GM12878 (cell line): Measurements from ENCODE around the gene TNP2. TPM values are rescaled to one million over a fixed set of nuclear protein-coding genes. Genes with fewer than 3 reads are reported as not detected.
"Not testable (repeated sequence)": the region's sequence is repeated elsewhere in the genome, so short reads cannot be mapped to it uniquely, and the experiment has no call there.

Experiments used
- ATAC-seq: fragments of 200-7000 bp; cut with Tn5 transposase; 3 replicates; pipeline ENCODE4 v1.9.1; 2020; ENCODE audit warnings: mild to moderate bottlenecking, moderate library complexity
- BruUV-seq: library from RNA; stranded (reverse); fragments of 400-500 nt; replicated peaks from 2 replicates; lab custom pipeline; 2021; lab: Mats Ljungman, UMichigan
- CTCF ChIA-PET: fragments of 300-600 bp; sonication (Branson Sonifier 250); formaldehyde crosslinking; extraction: SDS; loops from one replicate; lab custom pipeline; 2021; ENCODE audit warnings: inconsistent platforms; lab: Yijun Ruan, JAX
- POLR2A ChIA-PET: fragments of 350-600 bp; formaldehyde crosslinking; extraction: SDS; loops from one replicate; lab custom pipeline; 2021; ENCODE audit warnings: inconsistent platforms; lab: Charles Lee
- RAD21 ChIA-PET: fragments of 300-600 bp; sonication (Branson Sonifier 250); formaldehyde crosslinking; loops from one replicate; lab custom pipeline; 2023; ENCODE audit warnings: antibody characterized with exemption; ENCODE audit not compliant: unreplicated experiment; lab: Charles Lee
- SMC1A ChIA-PET: fragments of 300-600 bp; sonication (Branson Sonifier 250); formaldehyde crosslinking; loops from one replicate; lab custom pipeline; 2023; ENCODE audit not compliant: unreplicated experiment, uncharacterized antibody; lab: Charles Lee
- DNase-seq: peaks from one replicate; pipeline ENCODE4 v3.0.0-alpha.2; 2011; ENCODE audit warnings: low read depth, low spot score
- FAIRE-seq: peaks from 3 replicates; lab custom pipeline; 2011; peaks lifted over from hg19 to GRCh38; lab: Jason Lieb, UNC
- H2AFZ ChIP-seq: 2 replicates; pipeline ENCODE4 v1.6.0; 2011; ENCODE audit warnings: low read depth, low read length, control low read depth; ENCODE audit not compliant: control insufficient read depth
- H3K27ac ChIP-seq: 2 replicates; pipeline ENCODE4 v1.5.1; 2011; ENCODE audit warnings: control low read depth; ENCODE audit not compliant: control insufficient read depth, insufficient read depth
- H3K27me3 ChIP-seq, 2 experiments: replicated peaks in 1 of 2; 2 replicates each; pipeline versions ENCODE4 v1.6.0 to v1.6.1; 2011; ENCODE audit warnings: low read length in 1 of 2; ENCODE audit not compliant: control insufficient read depth in 2 of 2, insufficient read depth in 2 of 2
- H3K36me3 ChIP-seq, 2 experiments: 2 replicates each; pipeline ENCODE4 v1.5.1; 2011; ENCODE audit warnings: low read length in 1 of 2; ENCODE audit not compliant: control insufficient read depth in 2 of 2, insufficient read depth in 2 of 2
- H3K4me1 ChIP-seq: 2 replicates; pipeline ENCODE4 v1.6.1; 2011; ENCODE audit warnings: mild to moderate bottlenecking, low read length, moderate library complexity, mixed read lengths; ENCODE audit not compliant: control insufficient read depth, insufficient read depth
- H3K4me2 ChIP-seq: 2 replicates; pipeline ENCODE4 v1.6.0; 2011; ENCODE audit warnings: control low read depth; ENCODE audit not compliant: control insufficient read depth, insufficient read depth
- H3K4me3 ChIP-seq: fragments of 200-600 bp; sonication (generic); 2 replicates; pipeline ENCODE4 v1.5.1; 2016
- H3K79me2 ChIP-seq: 2 replicates; pipeline ENCODE4 v1.6.0; 2011; ENCODE audit warnings: low read length; ENCODE audit not compliant: control insufficient read depth, insufficient read depth
- H3K9ac ChIP-seq: 2 replicates; pipeline ENCODE4 v1.8.0; 2011; ENCODE audit warnings: low read length, control low read depth, mixed read lengths; ENCODE audit not compliant: control insufficient read depth, insufficient read depth
- H3K9me3 ChIP-seq: replicated peaks from 3 replicates; pipeline ENCODE4 v1.5.1; 2011; ENCODE audit warnings: mild to moderate bottlenecking, low read length; ENCODE audit not compliant: control insufficient read depth, insufficient read depth
- H4K20me1 ChIP-seq: 2 replicates; pipeline ENCODE4 v1.6.0; 2011; ENCODE audit not compliant: control insufficient read depth, insufficient read depth
- CHD4 ChIP-seq: fragments of 200-600 bp; sonication (generic); IDR thresholded peaks from 2 replicates; pipeline ENCODE4 v1.6.1; 2016; ENCODE audit warnings: mild to moderate bottlenecking
- FOXM1 ChIP-seq: IDR thresholded peaks from 2 replicates; pipeline ENCODE4 v1.6.1; 2012; ENCODE audit warnings: low read depth, mild to moderate bottlenecking, inconsistent platforms, low read length, moderate library complexity
- MEF2A ChIP-seq: IDR thresholded peaks from 2 replicates; pipeline ENCODE4 v1.6.1; 2011; ENCODE audit warnings: low read depth, mild to moderate bottlenecking, low read length, moderate library complexity; ENCODE audit not compliant: insufficient read depth
- MTA2 ChIP-seq: fragments of 450-650 bp; IDR thresholded peaks from 2 replicates; pipeline ENCODE4 v1.6.1; 2016; ENCODE audit warnings: low read depth, mild to moderate bottlenecking, moderate library complexity
- RFX5 ChIP-seq: IDR thresholded peaks from 2 replicates; pipeline ENCODE4 v1.6.1; 2011; ENCODE audit warnings: low read depth, low read length, improper control_type of control experiment
- SUPT20H ChIP-seq: IDR thresholded peaks from 2 replicates; pipeline ENCODE4 v1.6.1; 2011; ENCODE audit warnings: low read depth, mild to moderate bottlenecking, low read length, moderate library complexity, borderline replicate concordance; ENCODE audit not compliant: control insufficient read depth
- WGBS: methylation state at CpG from one replicate; pipeline ENCODE4 v1.1.6; 2016; ENCODE audit warnings: low lambda C conversion rate; ENCODE audit not compliant: insufficient replicate concordance, insufficient coverage; ENCODE audit errors: missing lambda C conversion rate; 5-methylcytosine and 5-hydroxymethylcytosine counted together
- in situ Hi-C: fragments of 300-500 bp; cut with MboI; formaldehyde crosslinking; loops from 9 replicates; pipeline ENCODE4 v1.14.3; 2018; ENCODE audit warnings: mixed read lengths
- intact Hi-C: fragments of 100-400 bp; cut with micrococcal nuclease; formaldehyde crosslinking; loops from one replicate; pipeline ENCODE4 v1.14.2; 2022; ENCODE audit not compliant: unreplicated experiment
- polyA plus RNA-seq, 11 experiments: library from polyadenylated mRNA; depleted of rRNA in 4 of 11; unstranded in 6 of 11; stranded (reverse) in 5 of 11; fragments of >200 nt; fragmentation: Nextera tagmentation in 4 of 11; fragmentation: Illumina TruSeq in 1 of 11; extraction: Ambion mirVana in 4 of 11; extraction: Trizol in 1 of 11; gene quantifications; 1 replicate in 1 of 11; 2 replicates in 10 of 11; pipeline versions ENCODE4 v1.2.1 to v1.2.3, GENCODE V29; 2011 to 2016; ENCODE audit warnings: inconsistent platforms in 2 of 11, missing spikeins in 2 of 11, low read depth in 1 of 11
- total RNA-seq, 4 experiments: library from RNA; depleted of rRNA in 3 of 4; stranded (reverse); fragments of >200 nt in 3 of 4; fragmentation: Illumina TruSeq in 1 of 4; extraction: Trizol in 1 of 4; gene quantifications; 2 replicates each; pipeline versions ENCODE4 v1.2.1 to v1.2.3, GENCODE V29; 2013 to 2021
- TF ChIP-seq, protein P1 (sequence below): fragments of 450-650 bp; formaldehyde crosslinking; IDR thresholded peaks from 2 replicates; pipeline ENCODE4 v1.5.0; 2022; ENCODE audit warnings: mild to moderate bottlenecking, missing genetic modification characterization
- TF ChIP-seq, protein P2 (sequence below): fragments of 450-650 bp; IDR thresholded peaks from 2 replicates; pipeline ENCODE4 v1.6.1; 2017; ENCODE audit warnings: mild to moderate bottlenecking, moderate library complexity

Gene TNP2
- total and polyA plus RNA-seq, 10 of the 15 experiments (the other 5 are each of a cell fraction or from before 2014, with no cell fraction given) = not detected

DNA sequence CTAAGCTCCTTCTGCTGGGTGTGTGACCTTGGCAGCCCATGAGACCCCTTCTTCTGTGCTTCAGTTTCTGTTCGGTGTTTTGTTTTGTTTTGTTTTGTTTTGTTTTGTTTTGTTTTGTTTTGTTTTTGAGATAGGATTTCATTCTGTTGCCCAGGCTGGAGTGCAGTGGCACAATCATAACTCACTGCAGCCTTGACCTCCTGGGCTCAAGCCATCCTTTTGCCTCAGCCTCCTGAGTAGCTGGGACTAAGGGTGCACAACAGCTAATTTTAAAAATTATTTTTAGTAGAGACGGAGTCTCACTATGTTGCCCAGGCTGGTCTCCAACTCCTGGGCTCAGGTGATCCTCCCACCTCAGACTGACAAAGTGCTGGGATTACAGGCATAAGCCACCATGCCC is 48.6 kb downstream of the TNP2 start:
- H3K9ac ChIP-seq, in situ Hi-C loops, DNase-seq, H3K4me2 ChIP-seq, H4K20me1 ChIP-seq, H3K4me3 ChIP-seq, H2AFZ ChIP-seq, SMC1A ChIA-PET, H3K79me2 ChIP-seq, RAD21 ChIA-PET, intact Hi-C loops, H3K27me3 ChIP-seq, ATAC-seq, H3K27ac ChIP-seq, H3K36me3 ChIP-seq, FAIRE-seq, BruUV-seq: not testable (repeated sequence)
- Histone ChIP-seq H3K9me3 (peaks cover 12% of the 10 kb centered on the region), H3K4me1 (peaks cover 19% of the 10 kb centered on the region)
- CTCF ChIA-PET = interaction anchor here (1.2 kb wide), 1 partner anchor 11 kb away, joined by 3 read pairs; no protein-coding TSS in a partner anchor
- POLR2A ChIA-PET = interaction anchor here (0.6 to 1.1 kb wide), 2 partner anchors 8 to 35 kb away, joined by 3 read pairs; no protein-coding TSS in a partner anchor
- 74% methylated on average over 2 of the region's 2 CpGs for WGBS

DNA sequence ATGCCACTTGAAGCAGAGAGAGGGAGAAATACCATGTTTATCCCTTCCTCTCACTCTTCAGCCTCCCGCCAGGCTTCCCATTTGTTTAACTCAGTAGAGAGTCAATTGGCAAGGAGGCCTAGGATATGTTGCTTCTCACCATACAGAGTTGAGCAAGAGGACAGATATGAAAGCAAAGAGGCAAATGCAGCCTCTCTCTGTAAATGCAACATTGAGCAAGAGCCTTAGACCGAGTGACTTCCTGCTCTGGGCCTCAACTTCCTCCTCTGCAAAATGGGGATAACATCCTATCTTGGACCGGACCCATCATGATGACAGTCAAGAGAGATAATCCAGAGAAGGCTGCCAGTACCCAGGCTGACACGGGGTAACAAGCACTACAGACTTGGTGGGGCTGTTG is 49.9 kb downstream of the TNP2 start:
- Histone ChIP-seq H3K27me3 (no peaks in the 10 kb centered on the region), H4K20me1 (no peaks in the 10 kb centered on the region), H3K9me3 (peaks cover 12% of the 10 kb centered on the region), H3K4me2 (no peak overlapping the region), H3K79me2 (no peaks in the 10 kb centered on the region), H3K36me3 (no peaks in the 10 kb centered on the region), H3K9ac (no peak overlapping the region), H3K27ac (no peak overlapping the region), H3K4me1 (peaks cover 7% of the 10 kb centered on the region), H3K4me3 (no peak overlapping the region), H2AFZ (no peak overlapping the region)
- 52% methylated on average over 4 of the region's 4 CpGs for WGBS
- ATAC-seq = no peak
- no peak for DNase-seq
- in situ Hi-C loops = no loop called here
- ChIA-PET CTCF (interaction anchor here (0.6 to 1.3 kb wide), 3 partner anchors 60 to 233 kb away, joined by 3 to 4 read pairs (median 4); no protein-coding TSS in a partner anchor), SMC1A (interaction anchor here (1.0 to 2.7 kb wide), 4 partner anchors 8 to 33 kb away, joined by 3 to 12 read pairs (median 4); no protein-coding TSS in a partner anchor), POLR2A (no interaction called here), RAD21 (interaction anchor here (1.0 kb wide), 1 partner anchor 37 kb away, joined by 3 read pairs; the partner anchor contains the start of gene SOCS1)
- BruUV-seq = no TSS peak
- no peak for FAIRE-seq
- intact Hi-C loops = no loop called here
- no peak for TF ChIP-seq CHD4
- no peak for TF ChIP-seq MEF2A
- TF ChIP-seq, protein P1, sequence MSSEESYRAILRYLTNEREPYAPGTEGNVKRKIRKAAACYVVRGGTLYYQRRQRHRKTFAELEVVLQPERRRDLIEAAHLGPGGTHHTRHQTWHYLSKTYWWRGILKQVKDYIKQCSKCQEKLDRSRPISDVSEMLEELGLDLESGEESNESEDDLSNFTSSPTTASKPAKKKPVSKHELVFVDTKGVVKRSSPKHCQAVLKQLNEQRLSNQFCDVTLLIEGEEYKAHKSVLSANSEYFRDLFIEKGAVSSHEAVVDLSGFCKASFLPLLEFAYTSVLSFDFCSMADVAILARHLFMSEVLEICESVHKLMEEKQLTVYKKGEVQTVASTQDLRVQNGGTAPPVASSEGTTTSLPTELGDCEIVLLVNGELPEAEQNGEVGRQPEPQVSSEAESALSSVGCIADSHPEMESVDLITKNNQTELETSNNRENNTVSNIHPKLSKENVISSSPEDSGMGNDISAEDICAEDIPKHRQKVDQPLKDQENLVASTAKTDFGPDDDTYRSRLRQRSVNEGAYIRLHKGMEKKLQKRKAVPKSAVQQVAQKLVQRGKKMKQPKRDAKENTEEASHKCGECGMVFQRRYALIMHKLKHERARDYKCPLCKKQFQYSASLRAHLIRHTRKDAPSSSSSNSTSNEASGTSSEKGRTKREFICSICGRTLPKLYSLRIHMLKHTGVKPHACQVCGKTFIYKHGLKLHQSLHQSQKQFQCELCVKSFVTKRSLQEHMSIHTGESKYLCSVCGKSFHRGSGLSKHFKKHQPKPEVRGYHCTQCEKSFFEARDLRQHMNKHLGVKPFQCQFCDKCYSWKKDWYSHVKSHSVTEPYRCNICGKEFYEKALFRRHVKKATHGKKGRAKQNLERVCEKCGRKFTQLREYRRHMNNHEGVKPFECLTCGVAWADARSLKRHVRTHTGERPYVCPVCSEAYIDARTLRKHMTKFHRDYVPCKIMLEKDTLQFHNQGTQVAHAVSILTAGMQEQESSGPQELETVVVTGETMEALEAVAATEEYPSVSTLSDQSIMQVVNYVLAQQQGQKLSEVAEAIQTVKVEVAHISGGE (CRISPR knock-in tag) = no peak
- no peak for TF ChIP-seq RFX5
- TF ChIP-seq SUPT20H = no peak
- TF ChIP-seq, protein P2, sequence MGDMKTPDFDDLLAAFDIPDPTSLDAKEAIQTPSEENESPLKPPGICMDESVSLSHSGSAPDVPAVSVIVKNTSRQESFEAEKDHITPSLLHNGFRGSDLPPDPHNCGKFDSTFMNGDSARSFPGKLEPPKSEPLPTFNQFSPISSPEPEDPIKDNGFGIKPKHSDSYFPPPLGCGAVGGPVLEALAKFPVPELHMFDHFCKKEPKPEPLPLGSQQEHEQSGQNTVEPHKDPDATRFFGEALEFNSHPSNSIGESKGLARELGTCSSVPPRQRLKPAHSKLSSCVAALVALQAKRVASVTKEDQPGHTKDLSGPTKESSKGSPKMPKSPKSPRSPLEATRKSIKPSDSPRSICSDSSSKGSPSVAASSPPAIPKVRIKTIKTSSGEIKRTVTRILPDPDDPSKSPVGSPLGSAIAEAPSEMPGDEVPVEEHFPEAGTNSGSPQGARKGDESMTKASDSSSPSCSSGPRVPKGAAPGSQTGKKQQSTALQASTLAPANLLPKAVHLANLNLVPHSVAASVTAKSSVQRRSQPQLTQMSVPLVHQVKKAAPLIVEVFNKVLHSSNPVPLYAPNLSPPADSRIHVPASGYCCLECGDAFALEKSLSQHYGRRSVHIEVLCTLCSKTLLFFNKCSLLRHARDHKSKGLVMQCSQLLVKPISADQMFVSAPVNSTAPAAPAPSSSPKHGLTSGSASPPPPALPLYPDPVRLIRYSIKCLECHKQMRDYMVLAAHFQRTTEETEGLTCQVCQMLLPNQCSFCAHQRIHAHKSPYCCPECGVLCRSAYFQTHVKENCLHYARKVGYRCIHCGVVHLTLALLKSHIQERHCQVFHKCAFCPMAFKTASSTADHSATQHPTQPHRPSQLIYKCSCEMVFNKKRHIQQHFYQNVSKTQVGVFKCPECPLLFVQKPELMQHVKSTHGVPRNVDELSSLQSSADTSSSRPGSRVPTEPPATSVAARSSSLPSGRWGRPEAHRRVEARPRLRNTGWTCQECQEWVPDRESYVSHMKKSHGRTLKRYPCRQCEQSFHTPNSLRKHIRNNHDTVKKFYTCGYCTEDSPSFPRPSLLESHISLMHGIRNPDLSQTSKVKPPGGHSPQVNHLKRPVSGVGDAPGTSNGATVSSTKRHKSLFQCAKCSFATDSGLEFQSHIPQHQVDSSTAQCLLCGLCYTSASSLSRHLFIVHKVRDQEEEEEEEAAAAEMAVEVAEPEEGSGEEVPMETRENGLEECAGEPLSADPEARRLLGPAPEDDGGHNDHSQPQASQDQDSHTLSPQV = no peak
- TF ChIP-seq MTA2 = no peak
- TF ChIP-seq FOXM1 = no peak
